H4 (cell line): ENCODE measurements around the gene ANXA3. TPM values are rescaled to one million over a fixed set of nuclear protein-coding genes. Genes with fewer than 3 reads are reported as not detected.
"Not testable (repeated sequence)": the region's sequence is repeated elsewhere in the genome, so short reads cannot be mapped to it uniquely, and the experiment has no call there.

ENCODE experiments used
- DNase-seq: peaks from one replicate; pipeline ENCODE4 v3.0.0-alpha.2; 2015; ENCODE audit warnings: low spot score
- total RNA-seq: library from RNA; depleted of rRNA; stranded (reverse); fragments of >200 nt; shearing (Covaris generic); gene quantifications from 2 replicates; pipeline ENCODE4 v1.2.3, GENCODE V29; 2014

The ANXA3 gene
- total RNA-seq, 1 experiment from 2014 or later: 0.35 TPM

- no peak for DNase-seq
These were observed 8.0 kb upstream of the ANXA3 start for GRCh38 chr4:78543424-78544125.

GRCh38 chr4:78544678-78545077 is 6.9 kb upstream of the ANXA3 start:
- DNase-seq: peak; percentile 80

- DNase-seq: no peak
These were observed 6.0 kb upstream of the ANXA3 start for GRCh38 chr4:78545275-78546246.

GRCh38 chr4:78547899-78548298 is 3.7 kb upstream of the ANXA3 start:
- DNase-seq: not testable (repeated sequence)

GRCh38 chr4:78548889-78549288 is 2.7 kb upstream of the ANXA3 start:
- DNase-seq: not testable (repeated sequence)

- DNase-seq: peak; percentile 45
These were observed 946 bp downstream of the ANXA3 start for GRCh38 chr4:78552389-78553042.

GRCh38 chr4:78553043-78553396 is 1.4 kb downstream of the ANXA3 start:
- no peak for DNase-seq

- DNase-seq: no peak
These were observed 2.0 kb downstream of the ANXA3 start for GRCh38 chr4:78553529-78554060.

GRCh38 chr4:78556665-78557064 is 5.1 kb downstream of the ANXA3 start:
- DNase-seq: no peak

GRCh38 chr4:78557841-78558240 is 6.3 kb downstream of the ANXA3 start:
- no peak for DNase-seq

GRCh38 chr4:78558410-78558809 is 6.8 kb downstream of the ANXA3 start:
- DNase-seq: no peak

GRCh38 chr4:78560296-78560963 is 8.9 kb downstream of the ANXA3 start:
- no peak for DNase-seq

GRCh38 chr4:78561677-78562076 is 10.1 kb downstream of the ANXA3 start:
- no peak for DNase-seq

- DNase-seq: no peak
These were observed 11.1 kb downstream of the ANXA3 start for GRCh38 chr4:78562687-78563086.

- peak; percentile 35 for DNase-seq
These were observed 14.4 kb downstream of the ANXA3 start for GRCh38 chr4:78565971-78566372.

- DNase-seq: no peak
These were observed 15.4 kb downstream of the ANXA3 start for GRCh38 chr4:78566834-78567499.

- no peak for DNase-seq
These were observed 16.0 kb downstream of the ANXA3 start for GRCh38 chr4:78567500-78568060.

GRCh38 chr4:78568640-78569305 is 17.2 kb downstream of the ANXA3 start:
- DNase-seq: no peak

GRCh38 chr4:78569306-78569821 is 17.8 kb downstream of the ANXA3 start:
- peak; percentile 47 for DNase-seq

GRCh38 chr4:78570117-78570516 is 18.5 kb downstream of the ANXA3 start:
- DNase-seq: no peak
